HG02678 (cell line): ENCODE results near the gene CD300A.
"Not testable (repeated sequence)": the region's sequence is repeated elsewhere in the genome, so short reads cannot be mapped to it uniquely, and the experiment has no call there.

Experiments
- ATAC-seq: cut with Tn5 transposase; IDR thresholded peaks from one replicate; pipeline ENCODE4 v1.9.1; 2021; ENCODE audit warnings: mild to moderate bottlenecking, moderate library complexity; ENCODE audit not compliant: unreplicated experiment

Gene CD300A

DNA sequence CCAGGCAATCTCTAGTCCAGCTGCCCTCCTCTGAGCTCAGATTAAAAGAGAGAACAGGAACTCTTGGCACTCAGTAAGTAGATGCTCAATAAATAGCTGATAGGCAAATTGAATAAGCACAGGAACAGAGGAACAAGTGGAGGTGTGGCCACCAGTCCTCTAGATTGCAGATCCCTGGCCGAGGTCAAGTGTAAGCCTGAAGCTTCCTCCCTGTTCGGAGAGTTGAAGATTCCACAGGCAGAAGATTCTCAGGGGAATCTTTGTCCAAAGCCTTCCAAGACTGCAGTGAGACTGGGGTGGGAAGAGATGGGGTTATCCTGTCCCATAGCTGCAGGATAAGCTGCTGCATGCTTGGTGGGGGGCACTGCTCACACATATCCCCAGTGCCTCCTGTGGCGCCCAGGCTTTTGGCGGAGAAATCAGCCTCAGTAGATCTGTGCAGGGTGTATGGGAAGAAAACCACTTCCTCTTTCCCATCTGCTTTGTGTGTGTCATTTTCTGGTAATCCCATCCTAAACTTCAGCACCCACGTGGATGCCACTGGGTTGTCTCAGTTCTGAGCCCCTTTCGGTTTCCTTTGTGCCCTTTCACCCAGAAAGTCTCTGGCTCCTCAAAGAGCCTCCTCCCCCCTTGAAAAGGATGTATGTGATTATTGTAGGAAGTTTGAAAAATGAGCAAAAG, 12.1 kb downstream of the CD300A start:
- ATAC-seq: no peak

GRCh38 chr17:74480290-74480689, 13.9 kb downstream of the CD300A start:
- ATAC-seq: no peak

- no peak for ATAC-seq
Observed at GRCh38 chr17:74481621-74482020, 15.2 kb downstream of the CD300A start.

GRCh38 chr17:74484066-74484465, 17.6 kb downstream of the CD300A start:
- ATAC-seq: no peak

- no peak for ATAC-seq
Observed at GRCh38 chr17:74485022-74485743, 18.7 kb downstream of the CD300A start.

GRCh38 chr17:74485841-74486240, 19.4 kb downstream of the CD300A start:
- ATAC-seq: no peak

DNA sequence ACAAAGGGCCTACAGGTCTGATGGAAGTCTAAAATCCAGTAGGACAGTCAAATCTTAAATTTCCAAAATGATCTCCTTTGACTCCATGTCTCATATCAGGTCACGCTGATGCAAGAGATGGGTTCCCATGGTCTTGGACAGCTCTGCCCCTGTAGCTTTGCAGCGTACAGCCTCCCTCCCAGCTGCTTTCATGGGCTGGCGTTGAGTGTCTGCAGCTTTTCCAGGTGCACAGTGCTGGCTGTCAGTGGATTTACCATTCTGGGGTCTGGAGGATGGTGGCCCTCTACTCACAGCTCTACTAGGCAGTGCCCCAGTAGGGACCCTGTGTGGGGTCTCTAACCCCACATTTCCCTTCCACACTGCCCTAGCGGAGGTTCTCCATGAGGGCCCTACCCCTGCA, 21.8 kb downstream of the CD300A start:
- ATAC-seq: not testable (repeated sequence)

DNA sequence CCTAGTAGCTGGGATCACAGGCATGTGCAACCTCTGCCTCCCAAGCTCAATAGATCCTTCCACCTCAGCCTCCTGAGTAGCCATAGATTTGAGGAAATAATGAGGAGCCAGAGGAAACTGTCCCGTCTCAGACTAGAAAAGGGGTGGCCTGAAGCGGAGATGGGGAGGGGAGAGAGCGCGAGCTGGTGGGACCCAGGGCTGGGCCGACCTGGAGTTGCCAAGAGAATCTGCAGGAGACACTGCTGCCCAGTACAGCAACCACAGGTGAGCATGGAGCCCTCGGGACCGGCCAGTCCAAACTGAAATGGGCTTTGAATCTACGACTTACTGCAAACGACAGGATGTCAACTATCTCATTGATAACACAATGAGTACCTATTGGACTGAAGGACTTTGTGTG, 24.3 kb downstream of the CD300A start:
- ATAC-seq: no peak

DNA sequence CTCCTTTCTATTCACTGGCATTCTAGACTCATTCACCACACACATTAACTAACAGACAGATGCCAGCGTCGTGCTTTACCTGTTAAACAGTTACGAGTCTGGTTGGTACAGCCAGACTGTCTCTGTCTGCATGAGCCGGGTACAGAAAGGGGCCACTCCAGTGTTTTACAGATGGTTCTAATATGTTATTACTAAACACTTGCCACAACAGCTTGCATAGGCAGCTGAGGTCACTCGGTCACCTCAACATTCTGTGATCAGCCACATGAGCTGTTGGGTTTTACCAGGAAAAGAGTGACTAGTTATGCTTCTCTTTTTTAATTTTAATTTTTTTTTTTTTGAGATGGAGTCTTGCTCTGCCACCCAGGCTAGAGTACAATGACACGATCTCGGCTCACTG, 25.2 kb downstream of the CD300A start:
- ATAC-seq: no peak

DNA sequence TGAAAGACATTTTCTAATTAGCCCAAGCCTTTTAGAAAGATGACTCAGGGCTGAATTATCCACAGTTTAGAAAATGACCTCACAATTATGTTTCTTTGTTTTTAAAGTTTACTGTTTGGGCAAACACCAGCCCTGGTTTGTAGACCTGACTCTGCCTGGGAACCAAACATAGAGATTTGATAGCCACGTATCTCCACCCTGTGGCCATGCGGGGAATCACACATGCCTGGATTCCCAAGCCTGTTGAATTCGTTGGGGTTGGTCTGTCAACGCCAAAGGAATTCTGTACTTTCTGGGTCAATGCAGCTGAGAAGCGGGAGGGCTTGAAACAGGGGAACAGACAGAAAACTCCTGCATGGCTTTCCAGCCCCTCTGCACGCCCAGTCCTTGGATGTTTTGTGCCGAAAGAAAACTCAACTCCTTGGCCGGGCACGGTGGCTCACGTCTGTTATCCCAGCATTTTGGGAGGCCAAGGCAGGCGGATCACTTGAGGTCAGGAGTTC, 26.9 kb downstream of the CD300A start:
- no peak for ATAC-seq

- ATAC-seq: no peak
Observed at GRCh38 chr17:74497471-74497870, 31.0 kb downstream of the CD300A start.

GRCh38 chr17:74499992-74500391, 33.6 kb downstream of the CD300A start:
- no peak for ATAC-seq

- no peak for ATAC-seq
Observed at GRCh38 chr17:74502861-74503260, 36.4 kb downstream of the CD300A start.

- ATAC-seq: not testable (repeated sequence)
Observed at GRCh38 chr17:74503949-74504348, 37.5 kb downstream of the CD300A start.

- no peak for ATAC-seq
Observed at GRCh38 chr17:74508156-74508555, 41.7 kb downstream of the CD300A start.

GRCh38 chr17:74512036-74512435, 45.6 kb downstream of the CD300A start:
- ATAC-seq: no peak

GRCh38 chr17:74512624-74513091, 46.2 kb downstream of the CD300A start:
- no peak for ATAC-seq

- no peak for ATAC-seq
Observed at GRCh38 chr17:74513987-74514631, 47.7 kb downstream of the CD300A start.

- no peak for ATAC-seq
Observed at GRCh38 chr17:74514632-74515334, 48.3 kb downstream of the CD300A start.

GRCh38 chr17:74515941-74516340, 49.5 kb downstream of the CD300A start:
- ATAC-seq: no peak
